Transverse colon (tissue), 4 donors: ENCODE data around the gene FAM89A.

Source experiments
- POLR2AphosphoS5 ChIP-seq, 3 donors: sonication (generic); formaldehyde crosslinking; IDR thresholded peaks; one replicate each; pipeline ENCODE4 v1.6.1; 2016; ENCODE audit warnings: antibody characterized with exemption in 3 of 3
- TF ChIP-seq, protein P1 (sequence below), 5 experiments: fragments of 200-600 bp in 3 of 5; fragments of 450-650 bp in 2 of 5; sonication (generic) in 3 of 5; IDR thresholded peaks; 1 replicate in 2 of 5; 2 replicates in 3 of 5; pipeline ENCODE4 v1.5.1; 2016 to 2017; ENCODE audit warnings: antibody characterized with exemption in 5 of 5, inconsistent platforms in 3 of 5, mild to moderate bottlenecking in 2 of 5, moderate library complexity in 1 of 5

DNA sequence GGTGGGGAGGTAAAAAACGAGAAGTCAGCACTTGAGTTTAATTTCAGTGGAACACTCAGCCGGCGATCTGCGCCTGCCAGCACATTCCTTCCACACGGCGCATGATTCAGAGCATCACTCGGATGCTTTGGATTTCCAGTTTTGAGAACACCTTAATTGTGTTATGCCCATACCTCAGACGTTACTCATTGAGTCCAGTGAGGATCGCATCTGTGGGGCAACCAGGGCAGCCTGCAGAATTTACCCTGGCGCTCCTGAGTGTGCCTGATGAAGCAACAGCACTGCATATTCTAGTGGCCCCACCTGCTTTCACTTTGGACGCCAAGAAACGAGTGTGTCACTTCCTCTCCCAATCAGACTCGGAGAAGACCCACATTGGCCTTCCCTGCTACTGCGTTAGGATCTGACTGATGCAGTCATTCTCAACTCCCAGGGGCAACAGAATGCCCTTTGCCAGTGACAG, 19.9 kb downstream of the FAM89A start:
- TF ChIP-seq POLR2AphosphoS5 (IDR thresholded peaks at IDR 0.05): no peak
- TF ChIP-seq, protein P1, sequence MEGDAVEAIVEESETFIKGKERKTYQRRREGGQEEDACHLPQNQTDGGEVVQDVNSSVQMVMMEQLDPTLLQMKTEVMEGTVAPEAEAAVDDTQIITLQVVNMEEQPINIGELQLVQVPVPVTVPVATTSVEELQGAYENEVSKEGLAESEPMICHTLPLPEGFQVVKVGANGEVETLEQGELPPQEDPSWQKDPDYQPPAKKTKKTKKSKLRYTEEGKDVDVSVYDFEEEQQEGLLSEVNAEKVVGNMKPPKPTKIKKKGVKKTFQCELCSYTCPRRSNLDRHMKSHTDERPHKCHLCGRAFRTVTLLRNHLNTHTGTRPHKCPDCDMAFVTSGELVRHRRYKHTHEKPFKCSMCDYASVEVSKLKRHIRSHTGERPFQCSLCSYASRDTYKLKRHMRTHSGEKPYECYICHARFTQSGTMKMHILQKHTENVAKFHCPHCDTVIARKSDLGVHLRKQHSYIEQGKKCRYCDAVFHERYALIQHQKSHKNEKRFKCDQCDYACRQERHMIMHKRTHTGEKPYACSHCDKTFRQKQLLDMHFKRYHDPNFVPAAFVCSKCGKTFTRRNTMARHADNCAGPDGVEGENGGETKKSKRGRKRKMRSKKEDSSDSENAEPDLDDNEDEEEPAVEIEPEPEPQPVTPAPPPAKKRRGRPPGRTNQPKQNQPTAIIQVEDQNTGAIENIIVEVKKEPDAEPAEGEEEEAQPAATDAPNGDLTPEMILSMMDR (IDR thresholded peaks at IDR 0.05): no peak
